Lung (tissue), 12 donors: Measurements from ENCODE around the gene CNIH3. TPM values are rescaled to one million over a fixed set of nuclear protein-coding genes. Genes with fewer than 3 reads are reported as not detected.

ENCODE experiments used
- ATAC-seq: fragments of 200-7000 bp; cut with Tn5 transposase; one replicate; pipeline ENCODE4 v1.9.1; 2020; ENCODE audit warnings: moderate number of reproducible peaks; ENCODE audit not compliant: insufficient read depth, low FRiP score
- DNase-seq, 3 donors: peaks; one replicate each; pipeline ENCODE4 v3.0.0-alpha.2; 2013 to 2017
- H3K27ac ChIP-seq, 2 donors: one replicate each; pipeline ENCODE4 v1.5.1; 2013; ENCODE audit warnings: mild to moderate bottlenecking in 2 of 2, moderate library complexity in 2 of 2, control low read depth in 1 of 2, inconsistent platforms in 1 of 2, low read depth in 1 of 2, low read length in 1 of 2
- H3K27me3 ChIP-seq, 3 donors: one replicate each; pipeline ENCODE4 v1.5.1; 2013; ENCODE audit warnings: low read length in 2 of 3; ENCODE audit not compliant: control insufficient read depth in 3 of 3, insufficient read depth in 3 of 3
- H3K36me3 ChIP-seq, 4 donors: one replicate each; pipeline ENCODE4 v1.5.1; 2013; ENCODE audit warnings: low read length in 4 of 4, mild to moderate bottlenecking in 1 of 4, moderate library complexity in 1 of 4; ENCODE audit not compliant: control insufficient read depth in 4 of 4, insufficient read depth in 4 of 4
- H3K4me1 ChIP-seq, 5 donors: one replicate each; pipeline ENCODE4 v1.5.1; 2013; ENCODE audit warnings: low read length in 5 of 5, mild to moderate bottlenecking in 2 of 5, moderate library complexity in 1 of 5; ENCODE audit not compliant: control insufficient read depth in 5 of 5, insufficient read depth in 5 of 5
- H3K4me3 ChIP-seq: one replicate; pipeline ENCODE4 v1.5.1; 2013; ENCODE audit warnings: mild to moderate bottlenecking, control low read depth, moderate library complexity
- H3K9ac ChIP-seq, 2 donors: one replicate each; pipeline ENCODE4 v1.5.1; 2013; ENCODE audit warnings: low read length in 2 of 2, control low read depth in 1 of 2; ENCODE audit not compliant: insufficient read depth in 1 of 2
- H3K9me3 ChIP-seq, 4 donors: one replicate each; pipeline ENCODE4 v1.5.1; 2013; ENCODE audit warnings: low read length in 3 of 4, mild to moderate bottlenecking in 1 of 4, moderate library complexity in 1 of 4; ENCODE audit not compliant: control insufficient read depth in 4 of 4, insufficient read depth in 3 of 4
- WGBS, 2 donors: extraction: QIAGEN DNeasy Blood & Tissue Kit; methylation state at CpG; one replicate each; pipeline ENCODE4 v1.1.7; 2013; 5-methylcytosine and 5-hydroxymethylcytosine counted together
- polyA plus RNA-seq, 2 donors: library from polyadenylated mRNA; stranded (reverse); fragments of 200-250 nt; gene quantifications; one replicate each; pipeline ENCODE4 v1.2.1, GENCODE V29; 2013
- total RNA-seq, 2 donors: library from RNA; depleted of rRNA in 1 of 2; stranded (reverse); fragments of >200 nt in 1 of 2; gene quantifications; one replicate each; pipeline ENCODE4 v1.2.1, GENCODE V29; 2014 to 2021
- TF ChIP-seq, protein P1 (sequence below): IDR thresholded peaks from 2 replicates; pipeline ENCODE4 v1.5.1; 2012; ENCODE audit warnings: mild to moderate bottlenecking; ENCODE audit errors: control extremely low read depth, extremely low read depth
- donor health status: control.
- donor health status: control.
- donor health status: Bipolar disorder and iron deficiency.
- donor health status: healthy.
- donor health status: DM: yes; HTN: yes; CAD: no.

The CNIH3 gene
- total and polyA plus RNA-seq, 4 donors: 0.70 to 5.2 (median 2.9) TPM

DNA sequence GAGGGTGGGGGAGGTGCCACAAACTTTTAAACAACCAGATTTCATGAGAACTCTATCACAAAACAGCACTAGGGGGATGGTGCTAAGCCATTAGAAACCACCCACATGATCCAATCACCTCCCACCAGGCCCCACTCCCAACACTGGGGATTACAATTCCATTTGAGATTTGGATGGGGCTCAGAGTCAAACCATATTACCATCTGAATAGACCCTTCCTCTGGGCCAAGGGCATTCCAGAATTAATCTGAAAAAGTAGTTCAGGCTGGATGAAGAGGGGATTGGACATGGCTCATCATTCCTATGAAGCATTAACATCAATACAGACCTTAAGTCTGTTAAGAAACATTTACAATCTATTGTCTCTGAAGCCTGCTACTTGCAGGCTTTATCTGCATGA is 163.4 kb downstream of the CNIH3 start:
- Histone ChIP-seq H3K27ac (no peak overlapping the region), H3K4me3 (no peak overlapping the region), H3K9me3 (no peaks in the 10 kb centered on the region), H3K9ac (no peak overlapping the region), H3K27me3 (no peaks in the 10 kb centered on the region), H3K4me1 (no peaks in the 10 kb centered on the region), H3K36me3 (no peaks in the 10 kb centered on the region)
- ATAC-seq (no peak), DNase-seq (no peak)
- TF ChIP-seq, protein P1, sequence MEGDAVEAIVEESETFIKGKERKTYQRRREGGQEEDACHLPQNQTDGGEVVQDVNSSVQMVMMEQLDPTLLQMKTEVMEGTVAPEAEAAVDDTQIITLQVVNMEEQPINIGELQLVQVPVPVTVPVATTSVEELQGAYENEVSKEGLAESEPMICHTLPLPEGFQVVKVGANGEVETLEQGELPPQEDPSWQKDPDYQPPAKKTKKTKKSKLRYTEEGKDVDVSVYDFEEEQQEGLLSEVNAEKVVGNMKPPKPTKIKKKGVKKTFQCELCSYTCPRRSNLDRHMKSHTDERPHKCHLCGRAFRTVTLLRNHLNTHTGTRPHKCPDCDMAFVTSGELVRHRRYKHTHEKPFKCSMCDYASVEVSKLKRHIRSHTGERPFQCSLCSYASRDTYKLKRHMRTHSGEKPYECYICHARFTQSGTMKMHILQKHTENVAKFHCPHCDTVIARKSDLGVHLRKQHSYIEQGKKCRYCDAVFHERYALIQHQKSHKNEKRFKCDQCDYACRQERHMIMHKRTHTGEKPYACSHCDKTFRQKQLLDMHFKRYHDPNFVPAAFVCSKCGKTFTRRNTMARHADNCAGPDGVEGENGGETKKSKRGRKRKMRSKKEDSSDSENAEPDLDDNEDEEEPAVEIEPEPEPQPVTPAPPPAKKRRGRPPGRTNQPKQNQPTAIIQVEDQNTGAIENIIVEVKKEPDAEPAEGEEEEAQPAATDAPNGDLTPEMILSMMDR: no peak

DNA sequence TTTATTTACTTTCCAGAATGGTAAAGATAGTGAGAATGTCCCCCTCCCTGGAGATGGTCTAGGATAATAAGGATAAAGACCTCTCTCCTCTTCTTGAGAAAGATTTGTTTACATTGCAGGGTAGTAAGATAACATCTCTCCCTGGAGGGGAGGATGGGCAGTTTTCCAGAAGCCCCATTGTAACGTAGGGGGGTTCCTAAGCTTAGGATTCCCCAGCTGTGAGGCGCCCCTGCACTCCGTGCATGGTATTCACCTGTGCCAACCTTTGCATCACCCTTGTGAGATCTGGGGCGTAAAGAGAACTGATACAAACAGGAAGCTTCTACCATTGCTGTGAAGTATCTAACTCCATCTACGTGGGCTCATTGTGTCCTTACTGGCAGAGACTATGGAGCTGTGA is 164.6 kb downstream of the CNIH3 start:
- Histone ChIP-seq H3K36me3 (no peaks in the 10 kb centered on the region), H3K9ac (no peak overlapping the region), H3K4me1 (no peaks in the 10 kb centered on the region), H3K4me3 (no peak overlapping the region), H3K9me3 (no peaks in the 10 kb centered on the region), H3K27ac (no peak overlapping the region), H3K27me3 (no peaks in the 10 kb centered on the region)
- TF ChIP-seq, protein P1: no peak
- ATAC-seq (no peak), DNase-seq (no peak)
- WGBS, 2 donors: 71 to 79% methylated on average over 5 of the region's 5 CpGs

DNA sequence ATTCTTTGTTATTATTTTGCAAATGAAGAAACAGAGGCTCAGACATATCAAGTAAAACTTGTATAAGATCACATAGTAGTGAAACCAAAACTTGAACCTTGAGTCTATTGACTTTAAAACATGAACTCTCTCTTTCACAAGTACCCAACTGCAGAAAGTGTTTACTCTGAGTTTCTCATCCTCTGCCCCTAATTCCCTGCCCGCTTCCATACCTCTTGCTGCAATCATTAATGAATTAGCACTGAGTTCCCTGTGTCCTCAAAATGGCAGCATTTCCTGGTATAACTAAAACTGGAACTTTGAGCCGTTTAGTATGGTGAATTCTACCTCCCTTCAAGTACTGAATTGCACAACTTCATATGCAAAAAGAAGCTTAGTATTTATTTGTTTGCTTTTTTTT is 165.7 kb downstream of the CNIH3 start:
- DNase-seq: no peak
- Histone ChIP-seq H3K4me3 (no peak overlapping the region), H3K27ac (no peak overlapping the region), H3K9ac (no peak overlapping the region), H3K4me1 (no peaks in the 10 kb centered on the region), H3K9me3 (no peaks in the 10 kb centered on the region), H3K36me3 (no peaks in the 10 kb centered on the region), H3K27me3 (no peaks in the 10 kb centered on the region)
- 49 to 57% methylated on average over 2 of the region's 2 CpGs for WGBS, 2 donors
- ATAC-seq: no peak
- TF ChIP-seq, protein P1: no peak

DNA sequence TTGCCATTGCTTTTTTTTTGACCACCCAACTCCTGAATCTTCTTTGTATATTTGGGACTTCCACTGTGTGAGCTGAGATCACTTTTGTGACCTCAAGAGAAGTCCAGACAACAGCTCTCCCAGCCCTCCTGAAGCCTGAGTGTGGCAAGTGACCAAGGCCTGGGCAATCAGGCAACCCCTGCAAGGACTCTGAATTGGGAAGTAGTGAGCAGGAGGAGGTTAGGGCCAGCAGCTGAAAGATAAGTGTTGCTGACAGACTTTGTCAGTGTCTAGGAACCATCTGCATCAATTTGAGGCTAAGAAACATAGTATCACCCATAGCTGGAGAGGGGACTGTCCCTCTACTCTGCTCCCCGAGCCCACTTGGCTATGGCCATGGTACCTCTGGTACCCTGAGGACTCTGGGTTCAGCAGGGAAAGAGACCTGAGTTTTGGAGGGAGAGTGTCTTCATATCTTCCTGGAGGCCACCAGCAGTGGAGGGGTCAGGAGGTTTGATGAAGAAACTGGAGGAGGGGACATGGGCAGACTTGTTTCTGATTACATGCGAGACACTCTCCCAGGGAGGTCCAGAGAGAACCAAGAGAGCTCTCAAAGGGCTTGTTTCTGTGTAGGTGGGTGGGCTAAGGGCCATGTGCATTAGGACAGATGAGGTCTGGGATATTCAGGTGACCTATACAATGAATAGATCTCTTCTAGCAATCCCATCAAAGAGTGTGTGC is 166.3 kb downstream of the CNIH3 start:
- TF ChIP-seq, protein P1: no peak
- ATAC-seq (no peak), DNase-seq (no peak)
- Histone ChIP-seq H3K27me3 (no peaks in the 10 kb centered on the region), H3K4me3 (no peak overlapping the region), H3K9ac (no peak overlapping the region), H3K27ac (no peak overlapping the region), H3K9me3 (no peaks in the 10 kb centered on the region), H3K4me1 (no peaks in the 10 kb centered on the region), H3K36me3 (no peaks in the 10 kb centered on the region)
- 84 to 93% methylated on average over 2 of the region's 2 CpGs for WGBS, 2 donors
